AG04449 (cell line): Measurements from ENCODE around the gene VPS39.

Source experiments
- CTCF ChIA-PET: fragments of 350-600 bp; formaldehyde crosslinking; extraction: SDS; loops from one replicate; lab custom pipeline; 2021; ENCODE audit warnings: antibody characterized with exemption; lab: Yijun Ruan, JAX
- POLR2A ChIA-PET: fragments of 400-600, 350-600 bp; formaldehyde crosslinking; extraction: SDS; loops from one replicate; lab custom pipeline; 2020; ENCODE audit warnings: antibody characterized with exemption, inconsistent platforms; lab: Yijun Ruan, JAX
- DNase-seq: peaks from one replicate; pipeline ENCODE4 v3.0.0-alpha.2; 2010; ENCODE audit warnings: low read depth, low spot score
- H3K4me3 ChIP-seq: 2 replicates; pipeline ENCODE4 v1.5.1; 2011; ENCODE audit warnings: low read depth, mild to moderate bottlenecking, control low read depth, low read length
- CTCF ChIP-seq: IDR thresholded peaks from one replicate; pipeline ENCODE4 v1.5.1; 2011; ENCODE audit warnings: mild to moderate bottlenecking, moderate library complexity, low read length, control low read depth, inconsistent platforms; ENCODE audit not compliant: insufficient read depth; ENCODE audit errors: missing control alignments

VPS39 gene

GRCh38 chr15:42148808-42149492, 59.2 kb downstream of the VPS39 start:
- no peak for DNase-seq
- CTCF ChIA-PET: interaction anchor here (1.3 to 6.1 kb wide), 2 partner anchors 10 to 14 kb away, joined by 4 to 37 read pairs; no protein-coding TSS in a partner anchor
- no peak overlapping the region for H3K4me3 ChIP-seq
- TF ChIP-seq CTCF: no peak
- POLR2A ChIA-PET: no interaction called here

GRCh38 chr15:42147431-42147735, 60.7 kb downstream of the VPS39 start:
- no peak for DNase-seq
- no peak for TF ChIP-seq CTCF
- no peak overlapping the region for H3K4me3 ChIP-seq
- ChIA-PET POLR2A (no interaction called here), CTCF (interaction anchor here (2.0 to 6.1 kb wide), 2 partner anchors 9 to 11 kb away, joined by 6 to 37 read pairs; no protein-coding TSS in a partner anchor)

- POLR2A ChIA-PET: no interaction called here
- no peak for TF ChIP-seq CTCF
- DNase-seq: no peak
- no peak overlapping the region for H3K4me3 ChIP-seq
- CTCF ChIA-PET: interaction anchor here (0.6 to 6.1 kb wide), 4 partner anchors 8 to 79 kb away, joined by 3 to 37 read pairs (median 4); no protein-coding TSS in a partner anchor
Observed at GRCh38 chr15:42146551-42147430, 61.3 kb downstream of the VPS39 start.

- H3K4me3 ChIP-seq: no peak overlapping the region
- DNase-seq: no peak
- CTCF ChIA-PET: interaction anchor here (0.6 to 6.1 kb wide), 5 partner anchors 7 to 78 kb away, joined by 3 to 37 read pairs (median 6); no protein-coding TSS in a partner anchor
- no peak for TF ChIP-seq CTCF
- POLR2A ChIA-PET: no interaction called here
Observed at GRCh38 chr15:42145546-42146455, 62.3 kb downstream of the VPS39 start.

GRCh38 chr15:42144841-42145375, 63.2 kb downstream of the VPS39 start:
- no peak for TF ChIP-seq CTCF
- H3K4me3 ChIP-seq: no peak overlapping the region
- DNase-seq: no peak
- ChIA-PET POLR2A (no interaction called here), CTCF (interaction anchor here (0.9 to 6.1 kb wide), 4 partner anchors 6 to 156 kb away, joined by 3 to 37 read pairs (median 5); no protein-coding TSS in a partner anchor)
